HFF-Myc (cell line): ENCODE results near the gene PLCD4.

ENCODE experiments used
- DNase-seq: peaks from one replicate; pipeline ENCODE4 v3.0.0-alpha.2; 2011; ENCODE audit warnings: low read depth; ENCODE audit errors: extremely low read depth
- H3K4me3 ChIP-seq: replicated peaks from 2 replicates; pipeline ENCODE4 v1.5.1; 2011; ENCODE audit warnings: low read depth, mild to moderate bottlenecking, control low read depth, low read length
- CTCF ChIP-seq: IDR thresholded peaks from 2 replicates; pipeline ENCODE4 v1.5.1; 2012; ENCODE audit warnings: mild to moderate bottlenecking, low read depth, low read length, control low read depth; ENCODE audit errors: missing control alignments

PLCD4 gene

GRCh38 chr2:218618102-218618860 lies 10.6 kb downstream of the PLCD4 start:
- no peak overlapping the region for H3K4me3 ChIP-seq
- DNase-seq: no peak
- TF ChIP-seq CTCF: no peak

- TF ChIP-seq CTCF: no peak
- H3K4me3 ChIP-seq: no peak overlapping the region
- DNase-seq: no peak
These were observed 13.3 kb downstream of the PLCD4 start for GRCh38 chr2:218621007-218621406.

- TF ChIP-seq CTCF: no peak
- DNase-seq: no peak
- H3K4me3 ChIP-seq: no peak overlapping the region
These were observed 15.1 kb downstream of the PLCD4 start for GRCh38 chr2:218622606-218623365.

GRCh38 chr2:218623366-218623705 lies 15.6 kb downstream of the PLCD4 start:
- TF ChIP-seq CTCF: no peak

DNA sequence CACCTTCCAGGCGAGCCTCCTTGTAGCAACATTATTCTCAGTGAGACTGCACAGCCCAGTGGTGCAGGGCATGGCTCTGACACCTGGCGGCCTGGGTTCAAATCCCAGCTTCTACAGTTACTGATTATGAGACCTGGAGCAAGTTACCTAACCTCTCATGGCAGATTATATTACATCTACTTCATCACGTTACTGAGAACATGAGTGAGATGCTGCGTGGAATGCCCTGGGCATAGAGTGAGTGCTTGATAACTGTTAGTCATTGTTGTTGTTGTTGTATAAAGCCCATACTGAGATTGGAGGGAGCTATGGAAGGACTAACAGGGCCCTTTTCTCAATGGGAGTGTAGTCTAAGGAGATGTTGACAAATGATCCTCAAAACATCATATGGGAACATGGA lies 18.7 kb downstream of the PLCD4 start:
- H3K4me3 ChIP-seq: no peak overlapping the region
- no peak for DNase-seq
- TF ChIP-seq CTCF: no peak

More at GRCh38 chr2:218623366-218623705, 15.6 kb downstream of the PLCD4 start:
- no peak for DNase-seq
- H3K4me3 ChIP-seq: no peak overlapping the region

DNA sequence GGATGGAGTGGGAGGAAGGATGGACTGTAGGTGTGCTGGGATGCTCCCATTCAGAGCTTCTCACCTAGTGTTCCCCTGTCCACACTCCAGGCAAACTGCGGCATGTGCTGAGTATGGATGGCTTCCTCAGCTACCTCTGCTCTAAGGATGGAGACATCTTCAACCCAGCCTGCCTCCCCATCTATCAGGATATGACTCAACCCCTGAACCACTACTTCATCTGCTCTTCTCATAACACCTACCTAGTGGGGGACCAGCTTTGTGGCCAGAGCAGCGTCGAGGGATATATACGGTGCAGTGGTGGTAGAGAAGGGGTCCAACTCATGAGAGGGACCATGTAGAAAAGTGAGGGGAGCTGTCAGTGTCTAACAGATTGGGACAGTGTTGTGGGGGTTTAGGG lies 20.2 kb downstream of the PLCD4 start:
- no peak overlapping the region for H3K4me3 ChIP-seq
- no peak for TF ChIP-seq CTCF
- DNase-seq: no peak
